ENCODE results near the gene EARS2.
A peak's percentile ranks its signal among the peaks of the same experiment; 100 is the strongest.

EARS2 gene

GRCh38 chr16:23521037-23521743, 36.0 kb downstream of the EARS2 start:
- TF ChIP-seq CEBPB (IDR thresholded peaks at IDR 0.05), result no peak
- TF ChIP-seq, protein P1, sequence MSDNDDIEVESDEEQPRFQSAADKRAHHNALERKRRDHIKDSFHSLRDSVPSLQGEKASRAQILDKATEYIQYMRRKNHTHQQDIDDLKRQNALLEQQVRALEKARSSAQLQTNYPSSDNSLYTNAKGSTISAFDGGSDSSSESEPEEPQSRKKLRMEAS (IDR thresholded peaks at IDR 0.05), result no peak

DNA sequence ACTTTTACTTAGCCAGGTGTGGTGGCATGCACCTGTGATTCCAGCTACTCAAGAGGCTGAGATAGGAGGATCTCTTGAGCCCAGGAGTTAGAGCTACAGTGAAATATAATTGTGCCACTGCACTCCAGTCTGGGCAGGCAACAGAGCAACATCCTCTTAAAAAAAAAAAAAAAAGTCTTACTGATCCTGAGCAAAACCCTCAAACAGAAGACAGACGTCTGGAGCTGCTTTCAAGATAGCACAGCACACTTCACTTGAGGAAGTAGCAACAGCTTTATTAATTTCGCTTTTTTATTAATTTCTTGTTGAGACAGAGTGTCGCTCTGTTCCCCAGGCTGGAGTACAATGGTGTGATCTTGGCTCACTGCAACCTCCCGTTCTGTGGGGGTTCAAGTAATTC, 36.6 kb downstream of the EARS2 start:
- no peak for TF ChIP-seq EGR1 (IDR thresholded peaks at IDR 0.05)
- no peak for TF ChIP-seq RAD21 (IDR thresholded peaks at IDR 0.05; ENCODE audit: low read depth)
- TF ChIP-seq NFIC (IDR thresholded peaks at IDR 0.05), result no peak
- TF ChIP-seq USF1 (IDR thresholded peaks at IDR 0.05), result no peak
- no peak for TF ChIP-seq EP300 (IDR thresholded peaks at IDR 0.05; ENCODE audit: borderline replicate concordance)
- no peak for TF ChIP-seq TAF1 (IDR thresholded peaks at IDR 0.05; ENCODE audit: low read depth)
- TF ChIP-seq, protein P2, sequence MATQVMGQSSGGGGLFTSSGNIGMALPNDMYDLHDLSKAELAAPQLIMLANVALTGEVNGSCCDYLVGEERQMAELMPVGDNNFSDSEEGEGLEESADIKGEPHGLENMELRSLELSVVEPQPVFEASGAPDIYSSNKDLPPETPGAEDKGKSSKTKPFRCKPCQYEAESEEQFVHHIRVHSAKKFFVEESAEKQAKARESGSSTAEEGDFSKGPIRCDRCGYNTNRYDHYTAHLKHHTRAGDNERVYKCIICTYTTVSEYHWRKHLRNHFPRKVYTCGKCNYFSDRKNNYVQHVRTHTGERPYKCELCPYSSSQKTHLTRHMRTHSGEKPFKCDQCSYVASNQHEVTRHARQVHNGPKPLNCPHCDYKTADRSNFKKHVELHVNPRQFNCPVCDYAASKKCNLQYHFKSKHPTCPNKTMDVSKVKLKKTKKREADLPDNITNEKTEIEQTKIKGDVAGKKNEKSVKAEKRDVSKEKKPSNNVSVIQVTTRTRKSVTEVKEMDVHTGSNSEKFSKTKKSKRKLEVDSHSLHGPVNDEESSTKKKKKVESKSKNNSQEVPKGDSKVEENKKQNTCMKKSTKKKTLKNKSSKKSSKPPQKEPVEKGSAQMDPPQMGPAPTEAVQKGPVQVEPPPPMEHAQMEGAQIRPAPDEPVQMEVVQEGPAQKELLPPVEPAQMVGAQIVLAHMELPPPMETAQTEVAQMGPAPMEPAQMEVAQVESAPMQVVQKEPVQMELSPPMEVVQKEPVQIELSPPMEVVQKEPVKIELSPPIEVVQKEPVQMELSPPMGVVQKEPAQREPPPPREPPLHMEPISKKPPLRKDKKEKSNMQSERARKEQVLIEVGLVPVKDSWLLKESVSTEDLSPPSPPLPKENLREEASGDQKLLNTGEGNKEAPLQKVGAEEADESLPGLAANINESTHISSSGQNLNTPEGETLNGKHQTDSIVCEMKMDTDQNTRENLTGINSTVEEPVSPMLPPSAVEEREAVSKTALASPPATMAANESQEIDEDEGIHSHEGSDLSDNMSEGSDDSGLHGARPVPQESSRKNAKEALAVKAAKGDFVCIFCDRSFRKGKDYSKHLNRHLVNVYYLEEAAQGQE (IDR thresholded peaks at IDR 0.05; ENCODE audit: low read depth), result no peak
- TF ChIP-seq FOXM1 (IDR thresholded peaks at IDR 0.05; ENCODE audit: borderline replicate concordance, low read depth), result no peak
- no peak for TF ChIP-seq YY1 (IDR thresholded peaks at IDR 0.05; ENCODE audit: low read depth)
- TF ChIP-seq CEBPB (IDR thresholded peaks at IDR 0.05), result no peak

DNA sequence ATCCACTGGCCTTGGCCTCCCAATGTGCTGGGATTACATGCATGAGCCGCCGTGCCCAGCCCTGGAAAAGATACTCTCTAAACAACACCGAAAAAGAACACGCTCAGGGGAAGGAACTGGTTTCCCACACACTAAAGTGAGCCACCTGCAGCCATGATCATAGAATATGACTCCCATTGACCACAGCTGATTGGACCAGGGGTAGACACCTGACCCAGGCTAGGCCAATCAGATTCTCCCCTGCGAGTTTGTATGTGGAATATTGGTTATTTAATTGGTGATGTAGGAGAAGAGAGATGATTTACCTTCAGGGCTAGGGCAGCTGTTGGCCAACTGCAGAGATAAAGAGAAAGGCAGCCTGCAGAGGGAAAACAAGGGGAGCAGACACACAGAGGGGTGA, 37.9 kb downstream of the EARS2 start:
- peak; percentile 60 for TF ChIP-seq USF1 (IDR thresholded peaks at IDR 0.05)
- TF ChIP-seq TCF12 (IDR thresholded peaks at IDR 0.05; ENCODE audit: low read depth), result no peak
- TF ChIP-seq TEAD4 (IDR thresholded peaks at IDR 0.05), result no peak
- TF ChIP-seq RAD21 (IDR thresholded peaks at IDR 0.05; ENCODE audit: low read depth), result no peak
- no peak for TF ChIP-seq EP300 (IDR thresholded peaks at IDR 0.05; ENCODE audit: borderline replicate concordance)
- no peak for TF ChIP-seq CREB1 (IDR thresholded peaks at IDR 0.05; ENCODE audit: low read depth)
- no peak for TF ChIP-seq YY1 (IDR thresholded peaks at IDR 0.05; ENCODE audit: low read depth)

DNA sequence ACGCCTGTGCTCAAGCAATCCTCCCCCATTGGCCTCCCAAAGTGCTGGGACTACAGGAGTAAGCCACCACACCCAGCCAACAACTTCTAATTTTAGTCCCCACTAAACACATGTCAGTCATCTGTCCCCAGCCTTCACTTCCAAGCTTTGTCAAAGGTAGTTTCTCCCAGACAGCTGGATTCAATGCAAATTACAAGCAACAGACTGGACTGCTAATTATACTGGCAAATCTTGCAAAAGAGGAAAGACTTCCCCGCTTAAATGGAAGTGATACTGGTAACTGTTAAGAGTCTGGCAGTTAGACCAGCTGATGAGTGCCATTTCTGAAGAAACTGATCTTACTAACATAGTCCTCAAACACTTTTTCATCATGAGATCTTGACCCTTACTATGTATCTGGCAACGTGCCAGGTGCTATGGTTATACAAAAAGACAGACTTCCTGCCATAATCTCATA, 38.7 kb downstream of the EARS2 start:
- TF ChIP-seq NFIC (IDR thresholded peaks at IDR 0.05), result peak; percentile 47; the same call in 1 of the 2 replicates
- TF ChIP-seq CEBPB (IDR thresholded peaks at IDR 0.05), result no peak

GRCh38 chr16:23516366-23517137, 40.6 kb downstream of the EARS2 start:
- TF ChIP-seq NFIC (IDR thresholded peaks at IDR 0.05) (no peak), TAF1 (IDR thresholded peaks at IDR 0.05; ENCODE audit: low read depth) (no peak), EP300 (IDR thresholded peaks at IDR 0.05; ENCODE audit: borderline replicate concordance) (no peak), TCF12 (IDR thresholded peaks at IDR 0.05; ENCODE audit: low read depth) (no peak), USF1 (IDR thresholded peaks at IDR 0.05) (no peak), RAD21 (IDR thresholded peaks at IDR 0.05; ENCODE audit: low read depth) (no peak), FOXM1 (IDR thresholded peaks at IDR 0.05; ENCODE audit: borderline replicate concordance, low read depth) (no peak), TEAD4 (IDR thresholded peaks at IDR 0.05) (no peak), ZBTB7A (IDR thresholded peaks at IDR 0.05; ENCODE audit: low read depth) (no peak), EGR1 (IDR thresholded peaks at IDR 0.05) (no peak), CREB1 (IDR thresholded peaks at IDR 0.05; ENCODE audit: low read depth) (no peak), CEBPB (IDR thresholded peaks at IDR 0.05) (no peak), YY1 (IDR thresholded peaks at IDR 0.05; ENCODE audit: low read depth) (no peak)
- TF ChIP-seq, protein P2 (IDR thresholded peaks at IDR 0.05; ENCODE audit: low read depth), result no peak
- TF ChIP-seq, protein P1 (IDR thresholded peaks at IDR 0.05), result no peak

All from Ishikawa (cell line).